CD4-positive, alpha-beta T cell (primary cell): ENCODE data around the gene TNIK. TPM values are rescaled to one million over a fixed set of nuclear protein-coding genes. Genes with fewer than 3 reads are reported as not detected.

ENCODE experiments used
- ATAC-seq: fragments of 200-7000 bp; cut with Tn5 transposase; one replicate; pipeline ENCODE4 v1.10.0; 2022; ENCODE audit warnings: mild to moderate bottlenecking; ENCODE audit not compliant: poor library complexity
- CTCF ChIA-PET: fragments of 350-600 bp; sonication (Branson Sonifier 250); formaldehyde crosslinking; loops from one replicate; lab custom pipeline; 2021; ENCODE audit warnings: antibody characterized with exemption, inconsistent platforms; lab: Charles Lee
- POLR2A ChIA-PET: fragments of 350-600 bp; sonication (Branson Sonifier 250); formaldehyde crosslinking; loops from one replicate; lab custom pipeline; 2021; ENCODE audit warnings: antibody characterized with exemption, inconsistent platforms; lab: Charles Lee
- DNase-seq, 14 experiments: peaks; one replicate each; pipeline ENCODE4 v3.0.0-alpha.2; 2013 to 2020; ENCODE audit warnings: mixed read lengths in 2 of 14
- H3K27ac ChIP-seq, 2 donors: one replicate each; pipeline versions ENCODE4 v1.5.1 to v1.7.0; 2013; ENCODE audit warnings: low read length in 2 of 2, low read depth in 1 of 2, mild to moderate bottlenecking in 1 of 2
- H3K27me3 ChIP-seq, 2 experiments: 1 replicate in 1 of 2; 2 replicates in 1 of 2; pipeline versions ENCODE4 v1.6.1 to v1.7.0; 2013; ENCODE audit warnings: low read length in 2 of 2, control low read depth in 1 of 2, mild to moderate bottlenecking in 1 of 2, moderate library complexity in 1 of 2; ENCODE audit not compliant: insufficient read depth in 2 of 2, control insufficient read depth in 1 of 2
- H3K36me3 ChIP-seq: one replicate; pipeline ENCODE4 v1.6.1; 2013; ENCODE audit warnings: low read length, control low read depth; ENCODE audit not compliant: insufficient read depth
- H3K4me1 ChIP-seq: one replicate; pipeline ENCODE4 v1.6.1; 2013; ENCODE audit warnings: low read length, control low read depth; ENCODE audit not compliant: insufficient read depth
- H3K4me3 ChIP-seq: one replicate; pipeline ENCODE4 v1.5.1; 2013; ENCODE audit warnings: mild to moderate bottlenecking, low read length, moderate library complexity
- H3K9me3 ChIP-seq, 2 experiments: 1 replicate in 1 of 2; 2 replicates in 1 of 2; pipeline versions ENCODE4 v1.6.1 to v1.7.0; 2013; ENCODE audit warnings: low read length in 2 of 2, mild to moderate bottlenecking in 2 of 2, control low read depth in 1 of 2, moderate library complexity in 1 of 2; ENCODE audit not compliant: control insufficient read depth in 1 of 2, insufficient read depth in 1 of 2
- H3K27ac Mint-ChIP-seq: one replicate; pipeline ENCODE4 v1.8.0; 2020; ENCODE audit warnings: mixed read lengths
- H3K27me3 Mint-ChIP-seq: one replicate; pipeline ENCODE4 v1.8.0; 2021; ENCODE audit warnings: mixed read lengths
- H3K36me3 Mint-ChIP-seq: one replicate; pipeline ENCODE4 v1.8.0; 2021; ENCODE audit warnings: low read depth, mixed read lengths
- H3K4me1 Mint-ChIP-seq: one replicate; pipeline ENCODE4 v1.8.0; 2021; ENCODE audit warnings: low read depth, mixed read lengths
- H3K4me3 Mint-ChIP-seq: one replicate; pipeline ENCODE4 v1.8.0; 2020; ENCODE audit warnings: mild to moderate bottlenecking, mixed read lengths
- H3K9me3 Mint-ChIP-seq: one replicate; pipeline ENCODE4 v1.8.0; 2020; ENCODE audit warnings: mixed read lengths
- CTCF ChIP-seq: fragments of 200-600 bp; IDR thresholded peaks from one replicate; pipeline ENCODE4 v1.8.0; 2022; ENCODE audit warnings: antibody characterized with exemption, mild to moderate bottlenecking
- intact Hi-C, 2 experiments: fragments of 100-400 bp; cut with DNase I in 1 of 2; cut with micrococcal nuclease in 1 of 2; formaldehyde crosslinking; loops; one replicate each; pipeline versions ENCODE4 v1.15.1 to v1.9.0; 2023 to 2025; cut with DNase I, micrococcal nuclease
- total RNA-seq, 174 experiments: library from RNA in 2 of 174; stranded (reverse) in 2 of 174; gene quantifications; one replicate each; pipeline ENCODE4 v1.2.3 and lab custom pipeline; 2021 to 2026

Gene TNIK
- total RNA-seq, 2 experiments from 2014 or later, result 71.0 to 78.3 TPM

GRCh38 chr3:171461525-171461917 lies 1.3 kb upstream of the TNIK start:
- Histone ChIP-seq H3K36me3 (no peaks in the 10 kb centered on the region), H3K4me3 (peak overlapping the region; percentile 74), H3K4me1 (peaks cover 28% of the 10 kb centered on the region), H3K9me3 (no peaks in the 10 kb centered on the region), H3K27ac (peak overlapping the region in 1 of 2 donors; percentile 71), H3K27me3 (no peaks in the 10 kb centered on the region)
- H3K27me3 Mint-ChIP-seq, result no peaks in the 10 kb centered on the region
- peak overlapping the region; percentile 92 for H3K27ac Mint-ChIP-seq
- CTCF ChIA-PET, result interaction anchor here (1.1 to 3.4 kb wide), 4 partner anchors 19 to 133 kb away, joined by 3 to 12 read pairs (median 6); no protein-coding TSS in a partner anchor
- DNase-seq (peak in 1 of 14 experiments; percentile 17), ATAC-seq (no peak)
- H3K36me3 Mint-ChIP-seq, result peaks cover 40% of the 10 kb centered on the region
- no peaks in the 10 kb centered on the region for H3K9me3 Mint-ChIP-seq
- H3K4me1 Mint-ChIP-seq, result peaks cover 33% of the 10 kb centered on the region
- intact Hi-C loops, result loop anchor here (2.0 to 10.0 kb wide), 6 partner anchors 33 to 547 kb away; no protein-coding TSS in a partner anchor
- H3K4me3 Mint-ChIP-seq, result peak overlapping the region; percentile 97
- no peak for TF ChIP-seq CTCF
- POLR2A ChIA-PET, result interaction anchor here (0.8 to 5.1 kb wide), 16 partner anchors 9 to 592 kb away, joined by 3 to 43 read pairs (median 5); partner anchors contain the start of gene RPL22L1

GRCh38 chr3:171460725-171461524 lies 720 bp upstream of the TNIK start:
- Histone ChIP-seq H3K27me3 (no peaks in the 10 kb centered on the region), H3K4me3 (peak overlapping the region; percentile 74), H3K9me3 (no peaks in the 10 kb centered on the region), H3K27ac (peak overlapping the region; percentile 32 to 71), H3K4me1 (peaks cover 34% of the 10 kb centered on the region), H3K36me3 (no peaks in the 10 kb centered on the region)
- peak in 13 of 14 experiments; percentile 4 to 71 (median 31) for DNase-seq
- ChIA-PET POLR2A (interaction anchor here (0.7 to 5.1 kb wide), 27 partner anchors 10 to 1104 kb away, joined by 3 to 43 read pairs (median 4); partner anchors contain the start of gene RPL22L1), CTCF (interaction anchor here (0.9 to 3.4 kb wide), 6 partner anchors 20 to 132 kb away, joined by 3 to 12 read pairs (median 5); no protein-coding TSS in a partner anchor)
- peaks cover 40% of the 10 kb centered on the region for H3K36me3 Mint-ChIP-seq
- peak; percentile 16 for ATAC-seq
- H3K9me3 Mint-ChIP-seq, result no peaks in the 10 kb centered on the region
- H3K27me3 Mint-ChIP-seq, result no peaks in the 10 kb centered on the region
- H3K27ac Mint-ChIP-seq, result peak overlapping the region; percentile 92
- intact Hi-C loops, result loop anchor here (2.0 to 10.0 kb wide), 6 partner anchors 34 to 546 kb away; no protein-coding TSS in a partner anchor
- peak overlapping the region; percentile 97 for H3K4me3 Mint-ChIP-seq
- H3K4me1 Mint-ChIP-seq, result peaks cover 39% of the 10 kb centered on the region
- no peak for TF ChIP-seq CTCF

GRCh38 chr3:171459137-171459941 lies 866 bp downstream of the TNIK start:
- no peak for TF ChIP-seq CTCF
- Histone ChIP-seq H3K36me3 (no peaks in the 10 kb centered on the region), H3K27ac (peak overlapping the region; percentile 52 to 71), H3K27me3 (no peaks in the 10 kb centered on the region), H3K4me1 (peaks cover 41% of the 10 kb centered on the region), H3K9me3 (no peaks in the 10 kb centered on the region), H3K4me3 (peak overlapping the region; percentile 74)
- H3K36me3 Mint-ChIP-seq, result peaks cover 40% of the 10 kb centered on the region
- CTCF ChIA-PET, result interaction anchor here (0.6 to 3.2 kb wide), 4 partner anchors 32 to 1071 kb away, joined by 3 to 9 read pairs (median 5); no protein-coding TSS in a partner anchor
- ATAC-seq (peak; percentile 34), DNase-seq (peak; percentile 31 to 88 (median 54))
- peaks cover 53% of the 10 kb centered on the region for H3K4me1 Mint-ChIP-seq
- peak overlapping the region; percentile 92 for H3K27ac Mint-ChIP-seq
- intact Hi-C loops, result loop anchor here (5.0 to 10.0 kb wide), 4 partner anchors 108 to 275 kb away; no protein-coding TSS in a partner anchor
- H3K9me3 Mint-ChIP-seq, result no peaks in the 10 kb centered on the region
- POLR2A ChIA-PET, result interaction anchor here (0.5 to 5.1 kb wide), 17 partner anchors 13 to 873 kb away, joined by 3 to 43 read pairs (median 4); partner anchors contain the start of gene RPL22L1
- no peaks in the 10 kb centered on the region for H3K27me3 Mint-ChIP-seq
- peak overlapping the region; percentile 97 for H3K4me3 Mint-ChIP-seq
